HG03520 (cell line): ENCODE data around the gene SENP3.

Experiments
- ATAC-seq: cut with Tn5 transposase; IDR thresholded peaks from one replicate; pipeline ENCODE4 v1.9.1; 2021; ENCODE audit warnings: mild to moderate bottlenecking, moderate library complexity; ENCODE audit not compliant: unreplicated experiment

Gene SENP3

DNA sequence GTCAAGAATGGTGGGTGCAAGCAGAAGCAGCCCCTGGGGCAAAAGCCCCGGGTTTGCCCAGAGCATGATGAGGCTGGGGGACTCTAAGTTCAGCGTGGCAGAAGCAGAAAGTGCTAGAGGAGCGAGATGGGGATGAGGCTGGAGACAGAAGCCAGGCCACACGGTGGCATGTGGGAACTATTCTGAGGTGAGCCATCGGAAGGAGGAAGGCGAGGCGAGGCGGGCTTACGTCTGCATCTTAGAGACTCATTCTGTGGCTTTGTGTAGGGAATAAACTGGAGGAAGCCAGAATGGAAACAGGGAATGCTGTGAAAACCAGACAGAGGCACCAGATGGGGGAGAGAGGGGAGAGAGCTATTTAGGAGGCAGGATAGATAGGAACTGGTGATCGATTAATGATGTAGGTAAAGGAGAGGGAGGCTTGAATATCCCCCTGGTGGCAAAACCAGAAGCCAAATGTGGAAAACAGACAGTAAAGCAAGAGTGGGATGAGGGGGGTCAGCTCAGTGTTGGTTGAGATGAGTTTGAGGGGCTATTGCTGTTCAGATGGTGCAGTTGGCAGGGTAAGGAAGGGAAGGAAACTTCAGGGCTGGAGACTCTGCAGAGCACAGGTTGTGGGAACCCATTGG lies 6.3 kb upstream of the SENP3 start:
- ATAC-seq, result no peak

DNA sequence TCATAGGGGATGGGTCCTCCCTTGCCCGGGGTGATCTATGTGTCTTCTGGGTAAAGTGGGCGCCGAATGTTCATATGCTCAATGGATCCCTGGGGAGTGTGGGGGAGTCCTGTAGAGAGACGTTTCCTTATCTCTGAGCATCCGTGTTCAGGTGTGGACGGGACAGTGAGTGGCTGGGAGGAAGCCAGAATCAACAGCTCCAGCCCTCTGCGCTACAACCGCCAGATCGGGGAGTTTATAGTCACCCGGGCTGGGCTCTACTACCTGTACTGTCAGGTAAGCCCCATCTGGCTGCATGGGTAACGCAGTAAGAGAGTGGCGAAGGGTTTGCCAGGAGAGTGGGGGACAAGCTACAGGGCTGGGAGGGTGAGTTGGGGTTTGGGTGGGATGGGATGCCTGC lies 5.1 kb upstream of the SENP3 start:
- ATAC-seq, result no peak

DNA sequence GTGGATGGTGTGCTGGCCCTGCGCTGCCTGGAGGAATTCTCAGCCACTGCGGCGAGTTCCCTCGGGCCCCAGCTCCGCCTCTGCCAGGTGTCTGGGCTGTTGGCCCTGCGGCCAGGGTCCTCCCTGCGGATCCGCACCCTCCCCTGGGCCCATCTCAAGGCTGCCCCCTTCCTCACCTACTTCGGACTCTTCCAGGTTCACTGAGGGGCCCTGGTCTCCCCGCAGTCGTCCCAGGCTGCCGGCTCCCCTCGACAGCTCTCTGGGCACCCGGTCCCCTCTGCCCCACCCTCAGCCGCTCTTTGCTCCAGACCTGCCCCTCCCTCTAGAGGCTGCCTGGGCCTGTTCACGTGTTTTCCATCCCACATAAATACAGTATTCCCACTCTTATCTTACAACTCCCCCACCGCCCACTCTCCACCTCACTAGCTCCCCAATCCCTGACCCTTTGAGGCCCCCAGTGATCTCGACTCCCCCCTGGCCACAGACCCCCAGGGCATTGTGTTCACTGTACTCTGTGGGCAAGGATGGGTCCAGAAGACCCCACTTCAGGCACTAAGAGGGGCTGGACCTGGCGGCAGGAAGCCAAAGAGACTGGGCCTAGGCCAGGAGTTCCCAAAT lies 4.5 kb upstream of the SENP3 start:
- ATAC-seq, result no peak

DNA sequence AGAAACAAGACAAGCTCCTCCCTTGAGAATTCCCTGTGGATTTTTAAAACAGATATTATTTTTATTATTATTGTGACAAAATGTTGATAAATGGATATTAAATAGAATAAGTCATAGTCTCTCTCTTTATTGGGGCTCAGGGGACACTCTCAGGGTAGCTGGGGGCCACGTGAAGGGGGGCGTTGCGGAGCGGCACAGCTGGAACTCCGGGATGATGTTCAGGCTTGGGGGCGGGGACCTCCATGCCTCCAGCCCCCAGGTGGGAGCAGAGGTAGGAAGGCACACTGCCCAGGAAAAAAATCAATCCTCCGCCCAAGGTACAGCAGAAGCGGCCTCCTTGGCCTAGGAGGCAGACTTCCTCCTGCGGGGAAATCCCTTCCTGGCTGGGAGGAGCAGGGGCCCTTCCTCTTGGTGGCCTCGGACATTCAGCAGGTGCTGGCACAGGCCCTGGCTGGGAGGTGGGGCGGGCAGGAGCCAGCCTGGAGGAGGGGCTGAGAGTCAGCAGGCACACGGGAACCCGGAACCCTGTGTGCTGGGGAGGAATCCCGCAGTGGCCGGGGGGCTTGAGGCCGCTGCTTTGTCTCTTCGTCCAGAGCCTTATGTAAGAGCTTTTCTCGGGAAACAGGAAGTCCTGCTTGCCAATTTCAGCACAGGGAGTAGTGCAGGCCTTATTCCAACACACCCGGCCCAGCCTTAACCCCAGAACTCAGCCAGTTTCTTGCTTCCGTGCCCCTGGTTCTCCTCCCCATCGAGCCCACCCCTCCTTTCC lies 3.8 kb upstream of the SENP3 start:
- no peak for ATAC-seq

DNA sequence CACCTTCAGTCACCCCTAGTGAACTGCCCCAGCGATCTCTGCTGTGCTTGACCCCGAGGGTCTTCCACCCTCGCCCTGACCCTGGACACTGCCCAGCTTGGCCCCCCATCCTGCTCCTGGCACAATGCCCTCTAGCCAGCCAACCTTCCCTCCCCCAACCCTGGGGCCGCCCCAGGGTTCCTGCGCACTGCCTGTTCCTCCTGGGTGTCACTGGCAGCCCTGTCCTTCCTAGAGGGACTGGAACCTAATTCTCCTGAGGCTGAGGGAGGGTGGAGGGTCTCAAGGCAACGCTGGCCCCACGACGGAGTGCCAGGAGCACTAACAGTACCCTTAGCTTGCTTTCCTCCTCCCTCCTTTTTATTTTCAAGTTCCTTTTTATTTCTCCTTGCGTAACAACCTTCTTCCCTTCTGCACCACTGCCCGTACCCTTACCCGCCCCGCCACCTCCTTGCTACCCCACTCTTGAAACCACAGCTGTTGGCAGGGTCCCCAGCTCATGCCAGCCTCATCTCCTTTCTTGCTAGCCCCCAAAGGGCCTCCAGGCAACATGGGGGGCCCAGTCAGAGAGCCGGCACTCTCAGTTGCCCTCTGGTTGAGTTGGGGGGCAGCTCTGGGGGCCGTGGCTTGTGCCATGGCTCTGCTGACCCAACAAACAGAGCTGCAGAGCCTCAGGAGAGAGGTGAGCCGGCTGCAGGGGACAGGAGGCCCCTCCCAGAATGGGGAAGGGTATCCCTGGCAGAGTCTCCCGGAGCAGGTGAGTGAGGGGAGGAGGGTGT lies 3.0 kb upstream of the SENP3 start, which contains the start of gene TNFSF13:
TNFSF13 (plus strand) TSS at position 207 of the 776 bp plus-strand sequence; CDS start at position 497, 290 bp downstream.
- no peak for ATAC-seq

DNA sequence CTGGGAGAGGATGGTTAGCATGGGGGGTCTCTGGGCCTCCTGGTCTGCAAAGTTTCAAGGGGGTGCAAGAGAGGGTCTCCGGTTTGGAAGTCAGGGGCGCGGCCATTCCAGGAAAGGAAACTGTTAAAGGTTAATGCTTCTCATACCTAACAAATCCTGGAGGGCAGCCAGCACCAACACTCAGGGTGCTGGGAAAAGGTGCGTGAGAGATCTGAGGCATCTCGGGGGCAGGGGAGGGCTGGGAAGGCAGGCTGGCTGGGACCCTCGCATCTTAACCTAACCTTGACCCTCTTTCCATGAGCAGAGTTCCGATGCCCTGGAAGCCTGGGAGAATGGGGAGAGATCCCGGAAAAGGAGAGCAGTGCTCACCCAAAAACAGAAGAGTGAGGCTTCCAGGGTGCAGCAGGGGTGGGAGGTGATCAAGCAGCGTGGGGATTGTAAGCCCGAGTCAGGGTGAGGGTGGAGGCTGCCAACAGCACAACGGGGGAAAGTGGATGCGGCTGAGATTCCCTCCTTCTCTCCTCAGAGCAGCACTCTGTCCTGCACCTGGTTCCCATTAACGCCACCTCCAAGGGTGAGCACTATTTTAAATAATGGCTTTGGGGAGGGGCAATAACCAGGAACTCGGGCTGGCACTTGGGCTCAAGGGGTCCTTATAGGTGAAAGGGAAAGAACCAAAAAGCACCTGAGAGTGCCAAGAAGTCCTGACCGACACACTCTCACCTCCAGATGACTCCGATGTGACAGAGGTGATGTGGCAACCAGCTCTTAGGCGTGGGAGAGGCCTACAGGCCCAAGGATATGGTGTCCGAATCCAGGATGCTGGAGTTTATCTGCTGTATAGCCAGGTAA lies 2.2 kb upstream of the SENP3 start:
- ATAC-seq, result no peak

DNA sequence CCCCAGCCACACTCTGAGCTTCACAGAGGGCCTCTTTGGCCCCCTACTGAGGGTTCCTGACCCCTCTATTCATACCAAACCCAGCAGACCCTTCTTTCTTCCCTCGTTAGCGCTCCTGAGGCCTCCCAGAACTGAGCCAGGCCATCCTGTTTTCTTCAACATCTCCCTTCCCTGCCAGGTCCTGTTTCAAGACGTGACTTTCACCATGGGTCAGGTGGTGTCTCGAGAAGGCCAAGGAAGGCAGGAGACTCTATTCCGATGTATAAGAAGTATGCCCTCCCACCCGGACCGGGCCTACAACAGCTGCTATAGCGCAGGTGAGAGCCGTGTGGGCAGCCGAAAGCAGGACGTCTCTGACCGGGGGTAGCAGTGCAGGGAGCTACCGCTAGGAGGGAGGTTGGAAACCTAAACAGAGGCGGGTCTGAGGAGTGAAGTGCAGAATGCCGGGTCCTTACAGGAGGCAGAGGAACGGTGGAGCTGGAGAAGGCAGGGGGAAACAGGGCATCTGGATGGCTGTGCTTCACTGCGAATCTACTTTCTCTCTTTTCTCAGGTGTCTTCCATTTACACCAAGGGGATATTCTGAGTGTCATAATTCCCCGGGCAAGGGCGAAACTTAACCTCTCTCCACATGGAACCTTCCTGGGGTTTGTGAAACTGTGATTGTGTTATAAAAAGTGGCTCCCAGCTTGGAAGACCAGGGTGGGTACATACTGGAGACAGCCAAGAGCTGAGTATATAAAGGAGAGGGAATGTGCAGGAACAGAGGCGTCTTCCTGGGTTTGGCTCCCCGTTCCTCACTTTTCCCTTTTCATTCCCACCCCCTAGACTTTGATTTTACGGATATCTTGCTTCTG lies 1.3 kb upstream of the SENP3 start:
- ATAC-seq, result no peak

DNA sequence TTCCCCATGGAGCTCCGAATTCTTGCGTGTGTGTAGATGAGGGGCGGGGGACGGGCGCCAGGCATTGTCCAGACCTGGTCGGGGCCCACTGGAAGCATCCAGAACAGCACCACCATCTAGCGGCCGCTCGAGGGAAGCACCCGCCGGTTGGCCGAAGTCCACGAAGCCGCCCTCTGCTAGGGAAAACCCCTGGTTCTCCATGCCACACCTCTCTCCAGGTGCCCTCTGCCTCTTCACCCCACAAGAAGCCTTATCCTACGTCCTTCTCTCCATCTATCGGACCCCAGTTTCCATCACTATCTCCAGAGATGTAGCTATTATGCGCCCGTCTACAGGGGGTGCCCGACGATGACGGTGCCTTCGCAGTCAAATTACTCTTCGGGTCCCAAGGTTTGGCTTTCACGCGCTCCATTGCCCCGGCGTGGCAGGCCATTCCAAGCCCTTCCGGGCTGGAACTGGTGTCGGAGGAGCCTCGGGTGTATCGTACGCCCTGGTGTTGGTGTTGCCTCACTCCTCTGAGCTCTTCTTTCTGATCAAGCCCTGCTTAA lies 617 bp upstream of the SENP3 start:
- no peak for ATAC-seq

DNA sequence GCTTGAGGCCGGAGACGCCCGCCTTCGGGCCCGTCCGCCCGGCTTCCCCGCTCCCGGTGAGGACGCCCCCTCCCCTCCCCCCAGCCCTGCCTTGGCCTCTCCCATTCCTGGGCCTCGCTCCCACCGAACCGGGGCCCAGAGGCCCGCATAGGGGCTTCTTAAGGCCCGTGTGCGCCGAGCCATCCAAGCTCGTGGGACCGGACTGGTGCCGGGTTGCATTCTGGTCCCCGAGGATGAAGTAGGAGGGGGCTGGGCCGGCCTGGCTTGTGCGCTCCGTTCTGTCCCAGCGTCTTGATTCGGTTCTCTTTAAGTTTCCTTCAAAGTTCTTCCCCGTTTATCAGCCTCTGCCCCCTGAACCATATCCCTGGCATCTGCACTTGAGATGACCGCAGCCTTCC lies 488 bp downstream of the SENP3 start:
- peak; percentile 3 for ATAC-seq

DNA sequence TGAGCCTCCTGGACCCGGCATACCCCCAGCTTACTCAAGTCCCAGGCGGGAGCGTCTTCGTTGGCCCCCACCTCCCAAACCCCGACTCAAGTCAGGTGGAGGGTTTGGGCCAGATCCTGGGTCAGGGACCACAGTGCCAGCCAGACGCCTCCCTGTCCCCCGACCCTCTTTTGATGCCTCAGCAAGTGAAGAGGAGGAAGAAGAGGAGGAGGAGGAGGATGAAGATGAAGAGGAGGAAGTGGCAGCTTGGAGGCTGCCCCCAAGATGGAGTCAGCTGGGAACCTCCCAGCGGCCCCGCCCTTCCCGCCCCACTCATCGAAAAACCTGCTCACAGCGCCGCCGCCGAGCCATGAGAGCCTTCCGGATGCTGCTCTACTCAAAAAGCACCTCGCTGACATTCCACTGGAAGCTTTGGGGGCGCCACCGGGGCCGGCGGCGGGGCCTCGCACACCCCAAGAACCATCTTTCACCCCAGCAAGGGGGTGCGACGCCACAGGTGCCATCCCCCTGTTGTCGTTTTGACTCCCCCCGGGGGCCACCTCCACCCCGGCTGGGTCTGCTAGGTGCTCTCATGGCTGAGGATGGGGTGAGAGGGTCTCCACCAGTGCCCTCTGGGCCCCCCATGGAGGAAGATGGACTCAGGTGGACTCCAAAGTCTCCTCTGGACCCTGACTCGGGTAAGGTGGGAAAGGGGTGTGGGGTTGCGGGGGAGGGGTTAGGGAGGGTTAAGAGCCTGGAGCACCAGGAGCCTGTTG lies 1.6 kb downstream of the SENP3 start:
- ATAC-seq, result no peak

DNA sequence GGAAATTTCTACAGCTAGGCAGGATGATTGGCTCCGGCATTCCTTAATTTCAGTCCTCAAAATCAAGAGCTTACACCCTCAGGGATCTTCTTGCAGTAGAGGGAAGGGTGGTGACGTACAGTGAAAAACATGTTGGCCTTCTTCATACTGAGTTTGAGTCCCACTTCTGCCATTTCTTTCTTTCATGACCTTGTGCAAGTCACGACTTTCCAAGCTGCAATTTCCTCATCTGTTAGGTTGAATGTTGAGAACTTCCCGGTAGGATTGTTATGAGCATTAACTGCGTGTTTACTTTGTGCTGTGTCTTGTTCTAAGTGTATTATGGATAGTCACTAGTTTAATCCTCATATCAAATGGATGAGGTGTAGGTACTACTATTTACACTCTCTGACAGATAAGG lies 7.9 kb downstream of the SENP3 start:
- ATAC-seq, result no peak

DNA sequence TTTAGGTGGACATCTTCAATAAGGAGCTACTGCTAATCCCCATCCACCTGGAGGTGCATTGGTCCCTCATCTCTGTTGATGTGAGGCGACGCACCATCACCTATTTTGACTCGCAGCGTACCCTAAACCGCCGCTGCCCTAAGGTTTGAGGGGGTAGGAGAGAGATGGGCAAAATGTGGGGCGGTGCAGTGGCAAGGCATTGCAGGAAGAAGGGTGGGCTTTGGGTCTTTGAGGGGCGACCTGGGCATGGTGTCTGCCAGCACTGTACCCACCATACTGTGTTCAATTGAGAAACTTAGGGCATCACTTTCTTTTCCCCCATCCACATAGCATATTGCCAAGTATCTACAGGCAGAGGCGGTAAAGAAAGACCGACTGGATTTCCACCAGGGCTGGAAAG lies 8.6 kb downstream of the SENP3 start:
- ATAC-seq, result no peak

DNA sequence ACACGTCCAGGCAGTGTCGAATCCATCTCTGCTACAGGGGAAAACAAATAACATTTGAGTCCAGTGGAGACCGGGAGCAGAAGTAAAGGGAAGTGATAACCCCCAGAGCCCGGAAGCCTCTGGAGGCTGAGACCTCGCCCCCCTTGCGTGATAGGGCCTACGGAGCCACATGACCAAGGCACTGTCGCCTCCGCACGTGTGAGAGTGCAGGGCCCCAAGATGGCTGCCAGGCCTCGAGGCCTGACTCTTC lies 10.5 kb downstream of the SENP3 start:
- no peak for ATAC-seq

DNA sequence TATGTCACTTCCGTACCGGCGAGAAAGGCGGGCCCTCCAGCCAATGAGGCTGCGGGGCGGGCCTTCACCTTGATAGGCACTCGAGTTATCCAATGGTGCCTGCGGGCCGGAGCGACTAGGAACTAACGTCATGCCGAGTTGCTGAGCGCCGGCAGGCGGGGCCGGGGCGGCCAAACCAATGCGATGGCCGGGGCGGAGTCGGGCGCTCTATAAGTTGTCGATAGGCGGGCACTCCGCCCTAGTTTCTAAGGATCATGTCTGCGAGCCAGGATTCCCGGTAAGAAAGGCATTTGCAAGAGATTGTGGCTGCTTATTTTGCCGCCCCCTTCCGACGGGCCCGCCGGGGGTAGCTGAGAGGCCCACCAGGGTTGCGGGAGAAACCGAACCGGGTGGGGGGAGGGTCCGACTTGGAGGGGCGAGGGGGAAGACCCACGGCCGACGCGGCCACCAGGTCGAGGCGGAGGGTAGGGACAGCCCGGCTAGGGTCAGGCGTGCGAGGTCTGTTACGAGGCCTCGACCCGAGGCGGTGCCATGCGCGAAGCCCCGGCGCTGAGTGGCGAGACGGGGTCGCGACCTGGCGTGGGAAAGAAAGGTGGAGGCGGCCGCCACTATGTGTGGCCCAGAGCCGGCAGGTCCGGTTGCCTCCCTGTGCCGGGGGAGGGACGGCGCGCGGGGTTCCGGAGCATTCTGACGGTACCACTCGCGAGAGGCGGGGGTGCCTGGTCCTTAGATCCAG lies 11.0 kb downstream of the SENP3 start:
- ATAC-seq, result peak; percentile 88

DNA sequence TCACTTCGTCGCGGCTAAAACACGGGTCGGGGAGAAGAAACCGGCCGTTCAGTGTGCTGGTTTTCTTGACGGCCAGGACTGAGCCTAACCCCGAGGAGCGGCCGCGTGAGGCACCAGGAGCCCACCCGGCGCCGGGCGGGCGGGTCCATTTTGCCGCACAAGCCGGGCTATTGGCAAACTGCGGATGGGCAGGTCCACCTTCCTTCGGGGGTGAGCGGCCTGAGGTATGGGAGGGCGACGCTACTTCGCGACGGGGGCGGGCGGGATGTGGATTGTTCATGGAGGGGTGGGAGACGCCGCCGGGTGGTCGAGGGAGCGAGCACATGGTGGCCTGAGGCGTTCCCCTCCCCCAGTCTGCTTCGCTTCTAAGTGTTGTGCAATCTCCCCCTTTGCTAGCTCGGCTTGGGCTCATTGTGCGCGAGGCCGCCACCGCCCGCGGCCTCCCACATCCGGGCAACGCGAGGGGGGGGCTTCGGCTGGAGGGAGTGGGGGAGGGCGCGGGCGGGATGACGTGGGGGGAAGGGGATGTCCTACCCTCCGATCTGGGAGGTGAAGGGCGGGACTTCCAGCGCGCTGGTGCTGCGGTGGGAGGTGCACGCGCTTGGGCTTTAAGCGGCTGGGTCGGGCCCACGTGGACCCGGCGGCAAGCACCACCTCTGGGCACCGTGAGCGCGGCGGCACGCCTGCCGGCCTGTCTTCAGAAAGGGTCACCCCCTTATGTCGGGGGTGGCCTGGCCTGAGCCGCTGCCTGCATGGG lies 11.8 kb downstream of the SENP3 start:
- no peak for ATAC-seq

DNA sequence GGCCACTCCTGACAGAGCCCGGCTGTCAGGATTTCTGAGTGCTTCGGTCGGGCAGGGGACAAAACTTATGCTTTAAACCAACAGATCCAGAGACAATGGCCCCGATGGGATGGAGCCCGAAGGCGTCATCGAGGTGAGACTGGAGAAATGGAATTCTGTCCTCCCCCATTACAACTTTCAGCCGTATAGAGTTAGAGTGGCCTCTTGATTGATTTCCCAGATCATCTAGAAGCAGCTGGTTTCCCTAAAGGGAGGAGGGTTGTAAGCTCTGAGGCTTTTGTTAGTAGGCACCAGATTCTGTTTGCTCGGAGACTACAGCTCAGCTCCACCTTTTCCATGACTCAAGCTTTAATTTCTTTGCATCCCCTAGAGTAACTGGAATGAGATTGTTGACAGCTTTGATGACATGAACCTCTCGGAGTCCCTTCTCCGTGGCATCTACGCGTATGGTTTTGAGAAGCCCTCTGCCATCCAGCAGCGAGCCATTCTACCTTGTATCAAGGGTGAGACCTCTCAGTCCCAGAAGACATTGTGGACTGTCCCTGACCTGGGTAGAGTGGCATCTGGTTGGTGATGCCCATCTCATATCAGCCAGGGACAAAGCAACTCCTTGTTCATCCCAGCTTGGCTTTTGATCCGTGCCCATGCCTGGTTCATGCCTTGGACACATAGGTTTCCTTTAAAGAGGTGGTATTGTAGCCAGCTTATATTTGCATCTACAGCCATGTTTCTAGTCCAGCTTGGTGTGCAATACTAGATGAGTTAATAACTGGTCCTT lies 12.6 kb downstream of the SENP3 start:
- ATAC-seq, result no peak

DNA sequence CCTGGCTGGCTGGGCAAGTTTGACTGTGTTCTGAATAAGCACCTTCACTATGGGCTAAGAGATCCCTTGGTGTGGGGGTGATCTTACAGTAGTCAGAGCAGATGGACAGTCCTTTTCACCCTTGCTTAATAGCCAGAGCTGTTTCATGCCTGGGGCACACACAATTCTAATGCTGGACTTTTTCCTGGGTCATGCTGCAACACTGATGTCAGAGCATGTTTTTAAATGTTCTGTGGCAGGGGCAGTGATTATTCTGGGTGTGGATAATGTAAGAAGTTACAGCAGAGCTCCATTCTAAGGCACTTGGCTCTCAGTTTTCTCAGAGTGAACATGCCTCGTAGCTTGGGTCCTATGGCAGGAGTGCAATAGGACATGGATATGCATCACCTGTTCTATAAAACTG lies 13.8 kb downstream of the SENP3 start:
- ATAC-seq, result no peak
